Measurements from ENCODE around the gene PROSER2.

The PROSER2 gene

DNA sequence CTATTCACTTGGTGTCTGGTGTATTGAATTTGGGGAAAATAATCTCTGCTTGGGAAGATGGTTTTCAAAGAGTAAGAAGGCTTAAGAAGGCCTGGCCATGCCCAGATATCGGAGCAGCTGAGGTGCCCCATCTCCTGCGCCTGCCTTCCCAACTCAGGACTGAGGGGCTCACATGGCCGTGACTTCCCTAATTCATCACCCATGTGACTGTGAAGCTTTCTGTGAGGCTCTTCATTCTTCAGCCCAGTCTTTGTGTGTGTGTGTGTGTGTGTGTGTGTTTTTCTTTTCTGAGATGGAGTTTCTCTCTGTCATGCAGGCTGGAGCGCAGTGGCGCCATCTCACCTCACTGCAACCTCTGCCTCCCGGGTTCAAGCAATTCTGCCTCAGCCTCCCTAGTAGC is 53.2 kb downstream of the PROSER2 start:
- Mint-ChIP-seq H3K27me3 (peaks cover 6% of the 10 kb centered on the region), H3K9me3 (no peaks in the 10 kb centered on the region), H3K27ac (no peak overlapping the region), H3K36me3 (ENCODE audit: low read depth) (no peaks in the 10 kb centered on the region), H3K4me1 (peaks cover 23% of the 10 kb centered on the region), H3K4me3 (no peak overlapping the region)
- ATAC-seq (no peak), DNase-seq (no peak)

GRCh38 chr10:11876805-11877590 is 53.8 kb downstream of the PROSER2 start:
- Mint-ChIP-seq H3K27me3 (peaks cover 6% of the 10 kb centered on the region), H3K9me3 (no peaks in the 10 kb centered on the region), H3K4me3 (no peak overlapping the region), H3K36me3 (ENCODE audit: low read depth) (no peaks in the 10 kb centered on the region), H3K27ac (no peak overlapping the region), H3K4me1 (peaks cover 17% of the 10 kb centered on the region)
- DNase-seq, result no peak
- no peak for ATAC-seq

GRCh38 chr10:11877591-11877905 is 54.4 kb downstream of the PROSER2 start:
- no peak for DNase-seq
- no peaks in the 10 kb centered on the region for H3K36me3 Mint-ChIP-seq (ENCODE audit: low read depth)
- H3K4me1 Mint-ChIP-seq, result peaks cover 16% of the 10 kb centered on the region
- no peaks in the 10 kb centered on the region for H3K9me3 Mint-ChIP-seq
- no peak overlapping the region for H3K4me3 Mint-ChIP-seq
- H3K27me3 Mint-ChIP-seq, result peaks cover 6% of the 10 kb centered on the region
- no peak for ATAC-seq
- no peak overlapping the region for H3K27ac Mint-ChIP-seq

DNA sequence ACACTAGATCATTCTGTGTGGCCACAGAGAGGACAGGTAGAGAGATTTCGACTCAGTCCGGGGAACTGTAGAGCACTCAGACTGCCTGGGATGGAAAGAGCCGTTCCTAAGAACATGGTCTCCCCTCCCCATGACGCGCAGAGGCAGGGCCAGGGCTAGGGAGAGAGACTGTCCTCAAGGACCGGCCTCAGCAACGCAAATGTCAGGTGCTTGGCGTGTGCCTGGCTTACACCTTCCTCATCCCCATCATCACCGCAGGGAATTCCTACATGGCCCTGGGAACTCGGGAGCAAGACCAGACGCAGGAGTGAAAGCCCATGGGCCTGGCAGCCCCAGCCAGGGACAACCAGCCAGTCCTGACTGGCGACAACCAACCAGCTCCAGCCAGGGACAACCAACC is 55.6 kb downstream of the PROSER2 start:
- no peak for ATAC-seq
- Mint-ChIP-seq H3K4me3 (no peak overlapping the region), H3K9me3 (no peaks in the 10 kb centered on the region), H3K4me1 (peaks cover 18% of the 10 kb centered on the region), H3K27me3 (no peaks in the 10 kb centered on the region), H3K36me3 (ENCODE audit: low read depth) (no peaks in the 10 kb centered on the region), H3K27ac (no peak overlapping the region)
- DNase-seq, result no peak

- H3K27ac Mint-ChIP-seq, result no peak overlapping the region
- H3K36me3 Mint-ChIP-seq (ENCODE audit: low read depth), result no peaks in the 10 kb centered on the region
- no peak overlapping the region for H3K4me3 Mint-ChIP-seq
- no peaks in the 10 kb centered on the region for H3K9me3 Mint-ChIP-seq
- no peaks in the 10 kb centered on the region for H3K27me3 Mint-ChIP-seq
- ATAC-seq, result no peak
- DNase-seq, result no peak
- H3K4me1 Mint-ChIP-seq, result peaks cover 15% of the 10 kb centered on the region
These were observed 56.4 kb downstream of the PROSER2 start for GRCh38 chr10:11879387-11880094.

- Mint-ChIP-seq H3K27me3 (no peaks in the 10 kb centered on the region), H3K36me3 (ENCODE audit: low read depth) (no peaks in the 10 kb centered on the region), H3K4me1 (peaks cover 7% of the 10 kb centered on the region), H3K9me3 (no peaks in the 10 kb centered on the region), H3K27ac (no peak overlapping the region), H3K4me3 (no peak overlapping the region)
- ATAC-seq (no peak), DNase-seq (no peak)
These were observed 57.2 kb downstream of the PROSER2 start for GRCh38 chr10:11880151-11881029.

- Mint-ChIP-seq H3K27me3 (no peaks in the 10 kb centered on the region), H3K4me1 (peaks cover 4% of the 10 kb centered on the region), H3K36me3 (ENCODE audit: low read depth) (no peaks in the 10 kb centered on the region), H3K4me3 (no peak overlapping the region), H3K9me3 (no peaks in the 10 kb centered on the region), H3K27ac (no peak overlapping the region)
- DNase-seq, result no peak
- ATAC-seq, result peak; percentile 13
These were observed 57.9 kb downstream of the PROSER2 start for GRCh38 chr10:11881030-11881476.

- ATAC-seq (peak; percentile 10), DNase-seq (no peak)
- no peaks in the 10 kb centered on the region for H3K9me3 Mint-ChIP-seq
- no peak overlapping the region for H3K4me3 Mint-ChIP-seq
- peaks cover 4% of the 10 kb centered on the region for H3K4me1 Mint-ChIP-seq
- no peak overlapping the region for H3K27ac Mint-ChIP-seq
- H3K27me3 Mint-ChIP-seq, result no peaks in the 10 kb centered on the region
- no peaks in the 10 kb centered on the region for H3K36me3 Mint-ChIP-seq (ENCODE audit: low read depth)
These were observed 58.6 kb downstream of the PROSER2 start for GRCh38 chr10:11881477-11882417.

DNA sequence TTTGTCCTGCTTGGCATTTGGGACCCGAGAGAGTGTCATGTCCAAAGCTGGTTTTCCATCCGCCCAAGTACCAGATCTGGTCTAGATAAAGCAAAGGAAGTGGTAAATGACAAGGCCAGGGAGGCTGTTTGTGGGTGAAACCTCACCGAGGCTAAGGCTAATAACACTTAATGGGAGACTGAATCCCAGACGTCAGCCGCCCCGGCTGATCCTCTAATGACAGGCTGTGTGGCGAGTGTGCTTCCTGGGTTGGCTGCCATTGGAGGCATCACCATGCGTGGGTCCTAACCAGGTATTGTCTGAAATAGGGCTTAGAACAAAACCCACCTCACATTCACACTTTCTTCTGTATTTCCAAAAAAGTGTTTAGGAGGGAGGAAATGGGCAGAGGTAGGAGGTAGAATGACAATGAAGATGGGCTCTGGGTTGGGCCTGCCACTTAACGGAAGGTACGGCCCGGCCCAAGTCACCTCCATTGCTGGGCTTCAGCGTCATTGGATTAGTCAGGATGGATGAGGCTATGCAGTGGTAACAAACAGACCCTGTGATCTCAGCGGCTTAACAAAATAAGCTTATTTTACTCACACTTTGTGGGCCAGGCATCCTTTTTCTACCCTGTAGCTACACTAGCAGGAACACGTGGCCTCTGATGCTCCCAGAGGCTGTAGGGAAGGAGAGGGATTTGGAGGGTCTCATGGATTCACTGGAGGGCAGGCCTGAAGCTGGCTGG is 59.7 kb downstream of the PROSER2 start:
- Mint-ChIP-seq H3K9me3 (no peaks in the 10 kb centered on the region), H3K4me3 (no peak overlapping the region)
- ATAC-seq, result no peak

GRCh38 chr10:11884706-11885423 is 61.7 kb downstream of the PROSER2 start:
- no peaks in the 10 kb centered on the region for H3K36me3 Mint-ChIP-seq (ENCODE audit: low read depth)
- peaks cover 4% of the 10 kb centered on the region for H3K4me1 Mint-ChIP-seq
- no peaks in the 10 kb centered on the region for H3K27me3 Mint-ChIP-seq
- no peaks in the 10 kb centered on the region for H3K9me3 Mint-ChIP-seq
- no peak for ATAC-seq
- no peak for DNase-seq
- H3K4me3 Mint-ChIP-seq, result no peak overlapping the region
- H3K27ac Mint-ChIP-seq, result no peak overlapping the region

More for the DNA sequence above, 59.7 kb downstream of the PROSER2 start:
- no peak overlapping the region for H3K27ac Mint-ChIP-seq
- peaks cover 4% of the 10 kb centered on the region for H3K4me1 Mint-ChIP-seq
- DNase-seq, result no peak
- H3K36me3 Mint-ChIP-seq (ENCODE audit: low read depth), result no peaks in the 10 kb centered on the region
- H3K27me3 Mint-ChIP-seq, result no peaks in the 10 kb centered on the region

DNA sequence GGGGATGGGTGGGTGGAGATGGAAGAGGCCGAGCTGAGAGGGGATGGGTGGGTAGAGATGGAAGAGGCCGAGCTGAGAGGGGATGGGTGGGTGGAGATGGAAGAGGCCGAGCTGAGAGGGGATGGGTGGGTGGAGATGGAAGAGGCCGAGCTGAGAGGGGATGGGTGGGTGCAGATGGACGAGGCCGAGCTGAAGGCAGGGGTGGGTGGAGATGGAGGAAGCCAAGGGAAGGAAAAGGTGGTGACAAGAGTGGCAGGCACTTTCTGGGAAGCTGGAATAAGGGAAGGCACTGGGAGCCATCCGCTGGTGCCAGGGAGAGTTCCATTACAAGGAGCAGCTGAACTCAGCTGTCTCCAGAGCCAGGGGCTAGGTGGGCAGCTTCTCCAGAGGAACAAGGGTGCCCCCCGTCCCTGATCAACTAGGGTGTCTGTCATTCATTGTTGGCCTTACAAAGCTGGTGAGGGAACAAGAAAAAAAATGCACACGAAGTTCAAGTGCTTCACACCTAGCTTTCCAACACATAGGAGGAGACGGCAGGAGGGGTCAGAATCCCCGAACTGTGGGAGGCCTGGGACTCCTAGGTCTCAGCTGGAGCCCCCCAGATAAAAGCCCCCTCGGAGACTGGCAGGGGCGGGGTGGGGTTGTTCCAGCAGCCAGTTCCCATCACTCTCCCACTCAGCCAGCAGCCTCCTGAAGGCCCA is 62.4 kb downstream of the PROSER2 start:
- no peaks in the 10 kb centered on the region for H3K36me3 Mint-ChIP-seq (ENCODE audit: low read depth)
- no peak overlapping the region for H3K4me3 Mint-ChIP-seq
- H3K4me1 Mint-ChIP-seq, result peaks cover 4% of the 10 kb centered on the region
- no peaks in the 10 kb centered on the region for H3K27me3 Mint-ChIP-seq
- no peak overlapping the region for H3K27ac Mint-ChIP-seq
- DNase-seq (no peak), ATAC-seq (no peak)
- no peaks in the 10 kb centered on the region for H3K9me3 Mint-ChIP-seq

DNA sequence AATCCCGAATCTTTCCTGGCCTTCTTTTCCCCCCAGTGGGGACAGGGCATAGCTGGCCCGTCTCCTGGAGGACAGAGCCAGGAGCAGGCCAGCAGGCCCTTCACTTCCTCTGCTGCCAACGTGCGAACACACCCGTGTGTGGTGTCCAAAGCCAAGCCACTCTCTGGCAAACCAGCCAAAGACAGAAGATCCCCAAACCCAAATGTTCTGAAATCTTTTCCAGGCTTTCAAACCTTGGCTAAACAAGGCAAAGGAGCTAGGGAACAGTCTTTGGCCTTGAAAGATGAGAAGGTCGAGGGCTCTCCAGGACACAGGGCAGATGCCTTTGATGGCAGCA is 63.0 kb downstream of the PROSER2 start:
- Mint-ChIP-seq H3K27ac (no peak overlapping the region), H3K9me3 (no peaks in the 10 kb centered on the region), H3K4me3 (no peak overlapping the region), H3K4me1 (peaks cover 4% of the 10 kb centered on the region), H3K36me3 (ENCODE audit: low read depth) (no peaks in the 10 kb centered on the region), H3K27me3 (no peaks in the 10 kb centered on the region)
- DNase-seq (no peak), ATAC-seq (no peak)
